Activated naive CD4-positive, alpha-beta T cell treated with Interleukin-2 at 50 U/mL for 16 hours (primary cell): Measurements from ENCODE around the gene PPT2.
A peak's percentile ranks its signal among the peaks of the same experiment; 100 is the strongest.
"Not testable (repeated sequence)": the region's sequence is repeated elsewhere in the genome, so short reads cannot be mapped to it uniquely, and the experiment has no call there.

Source experiments
- DNase-seq: peaks from one replicate; pipeline ENCODE4 v3.0.0-alpha.2; 2020

The PPT2 gene

DNA sequence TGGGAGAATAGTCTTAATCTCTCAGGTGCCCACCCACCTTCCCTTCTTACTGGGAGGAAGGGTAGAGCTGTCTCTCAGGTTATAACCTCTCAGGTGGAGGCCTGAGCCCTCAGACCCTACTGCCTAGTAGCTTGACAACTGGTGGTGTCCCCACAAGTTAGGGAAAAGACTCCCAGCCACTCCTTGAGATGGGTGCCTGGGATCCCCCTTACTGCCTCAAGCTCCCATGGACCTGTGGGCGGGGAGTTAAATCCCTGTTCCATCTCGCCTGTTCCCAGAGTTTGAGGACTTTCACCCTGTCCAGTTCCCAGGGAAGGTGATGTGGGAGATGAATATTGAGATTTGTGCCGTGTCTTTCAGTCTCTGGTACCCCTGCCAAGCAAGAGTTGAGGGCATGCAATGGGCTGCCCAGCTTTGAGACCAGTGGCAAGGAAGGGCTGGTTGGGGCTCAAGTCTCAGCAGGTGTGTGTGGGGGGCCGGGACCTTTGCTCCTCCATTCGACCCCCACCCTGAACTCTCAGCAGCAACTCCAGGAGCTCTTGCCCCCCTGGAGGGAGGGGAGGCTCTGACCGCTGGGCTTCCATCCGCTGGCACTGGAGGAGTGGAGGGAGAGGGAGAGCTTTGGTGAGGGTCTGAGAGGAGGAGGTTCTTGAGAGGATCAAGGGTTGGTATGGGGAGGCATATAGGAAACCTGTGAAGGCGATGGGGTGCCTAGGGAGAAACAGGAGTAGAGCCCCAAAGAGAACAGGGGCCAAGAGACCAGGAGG, 37.2 kb downstream of the PPT2 start:
- no peak for DNase-seq

DNA sequence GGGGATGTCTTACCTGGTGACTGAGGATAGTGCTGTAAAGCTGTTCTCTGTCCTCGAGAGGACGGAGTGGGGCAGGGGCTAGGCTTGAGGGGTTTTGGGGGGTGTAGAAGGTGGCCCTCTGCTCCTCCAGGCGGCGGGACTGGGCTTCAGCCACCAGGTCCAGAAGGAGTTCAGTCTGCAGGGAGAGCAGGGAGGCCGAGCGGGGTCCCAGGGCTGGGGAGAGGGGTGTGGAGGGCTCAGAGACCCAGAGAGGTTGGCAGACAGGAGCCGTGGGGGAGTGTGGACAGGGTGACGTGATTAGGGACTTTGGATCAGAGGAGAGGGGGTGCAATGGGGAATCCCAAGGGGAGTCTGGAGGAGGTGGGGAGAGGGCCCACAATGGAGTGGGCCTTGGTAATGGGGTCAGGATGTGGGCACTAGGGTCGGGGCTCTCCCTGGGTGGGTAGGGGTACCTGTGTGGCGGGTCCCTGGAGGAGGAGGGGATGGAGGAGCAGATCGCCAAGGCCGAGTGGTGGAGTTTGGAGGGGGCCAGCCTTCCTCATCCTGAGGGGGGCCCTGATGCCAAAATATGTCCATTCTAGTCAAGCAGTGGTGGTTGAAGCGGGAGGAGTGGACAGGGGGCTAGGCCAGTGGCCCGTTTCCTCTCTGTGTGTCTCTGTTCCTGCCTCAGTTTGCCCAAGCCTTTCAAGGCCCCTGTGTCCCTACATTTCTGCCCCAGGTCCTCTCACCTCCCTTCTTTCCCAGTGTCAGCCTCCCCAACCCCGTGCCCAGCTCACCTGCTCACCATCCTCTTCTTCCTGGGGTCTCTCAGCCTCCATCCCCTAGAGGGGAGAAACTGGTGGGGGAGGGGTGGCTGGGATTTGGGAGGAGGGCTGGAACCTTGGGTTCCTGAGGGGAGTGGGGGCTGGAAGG, 38.0 kb downstream of the PPT2 start:
- peak; percentile 22 for DNase-seq

DNA sequence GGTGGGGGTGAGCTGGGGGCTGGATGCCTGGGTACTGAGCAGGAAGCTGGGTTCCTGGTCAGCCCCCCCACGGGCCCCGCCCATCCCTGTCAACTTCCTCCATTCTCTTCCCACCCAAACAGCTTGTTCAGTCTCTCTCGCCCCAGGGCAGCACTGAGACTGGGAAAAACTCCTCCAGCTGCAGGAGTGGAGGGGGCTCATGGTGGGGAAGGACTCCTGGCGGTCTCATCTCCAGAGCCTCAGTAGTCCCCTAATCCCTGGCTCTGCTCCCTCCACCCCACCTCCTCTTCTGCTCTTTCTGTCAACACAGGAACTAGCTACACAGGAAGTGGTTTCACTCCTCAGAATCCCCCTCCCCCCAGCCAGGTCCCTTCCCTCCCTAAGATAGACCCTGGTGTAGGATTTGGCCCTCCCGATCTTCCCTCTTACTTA, 38.7 kb downstream of the PPT2 start, which contains the start of gene GPSM3:
Gene GPSM3 (minus strand): TSS at position 36 of the 432 bp plus-strand sequence. CDS start 130 bp downstream, outside the sequence.
- peak; percentile 47 for DNase-seq

DNA sequence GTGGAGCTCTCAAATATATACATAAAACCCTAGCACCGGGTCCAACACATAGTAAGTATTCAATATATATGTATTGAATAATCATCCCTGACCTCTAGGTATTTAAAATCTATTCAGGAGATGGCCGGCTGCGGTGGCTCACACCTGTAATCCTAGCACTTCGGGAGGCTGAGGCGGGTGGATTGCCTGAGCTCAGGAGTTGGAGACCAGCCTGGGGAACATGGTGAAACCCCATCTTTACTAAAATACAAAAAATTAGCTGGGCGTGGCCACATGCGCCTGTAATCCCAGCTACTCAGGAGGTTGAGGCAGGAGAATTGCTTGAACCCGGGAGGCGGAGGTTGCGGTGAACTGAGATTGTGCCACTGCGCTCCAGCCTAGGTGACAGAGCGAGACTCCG, 39.2 kb downstream of the PPT2 start:
- DNase-seq, result not testable (repeated sequence)

DNA sequence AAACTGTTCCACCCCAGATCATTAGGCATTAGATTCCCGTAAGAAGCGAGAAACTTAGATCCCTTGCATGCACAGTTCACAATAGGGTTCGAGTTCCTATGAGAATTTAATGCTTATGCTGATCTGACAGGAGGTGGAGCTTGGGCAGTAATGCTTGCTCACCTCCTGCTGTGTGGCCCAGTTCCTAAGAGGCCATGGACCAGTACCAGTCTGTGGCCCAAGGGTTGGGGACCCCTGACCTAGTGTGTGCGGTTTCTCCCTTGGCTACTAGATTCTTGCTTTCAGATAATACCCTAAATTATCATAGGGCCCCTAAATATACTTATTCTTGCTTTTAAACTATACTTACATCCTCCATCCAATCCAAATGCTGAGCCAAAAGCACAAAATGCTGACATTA, 40.4 kb downstream of the PPT2 start:
- DNase-seq, result no peak

DNA sequence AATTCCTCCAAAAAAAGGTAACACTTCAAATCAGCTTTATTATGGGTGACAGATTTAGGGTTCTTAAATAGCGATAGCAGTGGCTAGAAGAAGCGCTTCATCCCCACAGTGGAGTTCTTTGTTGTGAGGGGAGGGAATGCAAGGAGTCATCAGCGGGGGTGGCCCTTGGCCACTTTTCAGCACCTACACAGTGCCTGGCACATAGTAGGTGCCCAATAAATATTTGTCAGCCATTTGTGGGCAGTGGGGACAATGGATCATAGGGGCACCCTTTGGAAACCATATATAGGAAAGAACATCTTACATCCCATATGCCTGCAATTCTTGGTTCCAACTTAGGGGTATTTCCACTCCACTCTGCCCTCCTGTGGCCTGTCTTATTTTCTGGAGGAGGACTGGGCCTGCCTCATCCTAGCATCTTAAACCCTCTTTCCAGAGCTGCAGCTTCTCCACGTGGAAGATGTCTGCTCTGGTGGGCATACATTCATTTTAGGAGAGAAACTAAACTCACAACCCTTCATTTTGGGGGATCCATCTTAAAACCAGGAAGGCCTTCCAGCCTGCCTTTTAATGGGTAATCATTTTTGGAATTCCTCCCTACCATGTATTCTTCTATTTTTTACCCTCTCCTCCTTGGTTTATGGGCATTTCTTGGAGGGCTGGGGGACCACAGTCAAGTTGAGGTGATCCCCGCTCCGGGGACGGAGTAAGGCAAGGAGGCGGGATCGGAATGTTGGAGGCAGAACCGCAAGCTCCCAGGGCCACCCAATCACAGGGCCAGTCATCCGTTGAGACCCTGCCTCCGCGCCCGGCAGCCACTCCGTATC, 41.1 kb downstream of the PPT2 start:
- peak; percentile 36 for DNase-seq

DNA sequence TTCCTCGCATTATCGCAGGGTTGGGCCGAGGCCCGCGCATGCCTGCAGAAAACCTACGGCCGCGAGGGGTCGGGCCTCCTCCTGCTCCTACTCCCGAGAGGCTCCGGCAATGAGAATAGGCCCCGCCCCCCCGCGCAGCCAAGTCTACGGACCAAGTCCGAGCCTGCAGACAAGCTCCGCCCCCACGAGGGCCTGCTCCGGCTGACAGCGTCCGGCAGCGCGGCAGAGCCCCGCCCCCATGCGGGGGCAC, 41.6 kb downstream of the PPT2 start:
- DNase-seq, result peak; percentile 100

DNA sequence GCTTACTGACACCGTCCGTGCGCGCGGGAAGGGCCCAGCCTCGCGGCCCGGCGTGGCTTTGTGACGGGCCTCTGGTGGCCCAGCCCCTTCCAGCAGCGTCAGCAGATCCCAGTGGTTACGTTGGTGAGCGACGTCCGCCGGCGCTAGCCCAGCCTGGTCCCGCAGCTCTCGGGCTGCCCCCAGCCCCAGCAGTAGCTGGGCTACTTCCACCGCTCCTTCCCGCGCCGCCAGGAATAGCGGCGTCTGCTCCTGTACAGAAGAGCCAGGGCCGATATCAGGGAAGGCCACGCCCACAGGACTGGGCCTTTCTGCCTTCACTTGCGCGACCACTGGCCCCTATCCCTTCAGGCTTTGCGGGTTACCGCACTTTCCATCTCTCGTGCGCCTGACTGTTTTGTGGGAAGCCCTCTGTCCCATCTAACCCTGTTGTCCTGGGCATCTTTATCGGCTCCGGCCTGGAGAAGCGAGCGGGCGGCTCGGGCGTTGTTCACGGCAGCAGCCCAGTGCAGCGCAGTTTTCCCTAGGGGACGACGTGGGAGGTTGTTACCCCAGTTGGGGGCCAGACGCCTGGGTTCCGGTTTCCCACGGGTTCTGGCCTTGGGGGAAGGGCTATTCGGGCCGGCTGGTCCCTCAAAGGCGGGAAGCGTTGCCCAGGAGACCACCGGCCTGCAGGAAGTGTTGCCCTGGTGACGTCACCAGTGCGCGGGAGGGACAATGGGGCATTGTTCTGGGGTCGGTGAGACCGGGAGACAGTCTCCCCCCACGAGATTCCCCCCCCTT, 42.2 kb downstream of the PPT2 start:
- peak; percentile 59 for DNase-seq

DNA sequence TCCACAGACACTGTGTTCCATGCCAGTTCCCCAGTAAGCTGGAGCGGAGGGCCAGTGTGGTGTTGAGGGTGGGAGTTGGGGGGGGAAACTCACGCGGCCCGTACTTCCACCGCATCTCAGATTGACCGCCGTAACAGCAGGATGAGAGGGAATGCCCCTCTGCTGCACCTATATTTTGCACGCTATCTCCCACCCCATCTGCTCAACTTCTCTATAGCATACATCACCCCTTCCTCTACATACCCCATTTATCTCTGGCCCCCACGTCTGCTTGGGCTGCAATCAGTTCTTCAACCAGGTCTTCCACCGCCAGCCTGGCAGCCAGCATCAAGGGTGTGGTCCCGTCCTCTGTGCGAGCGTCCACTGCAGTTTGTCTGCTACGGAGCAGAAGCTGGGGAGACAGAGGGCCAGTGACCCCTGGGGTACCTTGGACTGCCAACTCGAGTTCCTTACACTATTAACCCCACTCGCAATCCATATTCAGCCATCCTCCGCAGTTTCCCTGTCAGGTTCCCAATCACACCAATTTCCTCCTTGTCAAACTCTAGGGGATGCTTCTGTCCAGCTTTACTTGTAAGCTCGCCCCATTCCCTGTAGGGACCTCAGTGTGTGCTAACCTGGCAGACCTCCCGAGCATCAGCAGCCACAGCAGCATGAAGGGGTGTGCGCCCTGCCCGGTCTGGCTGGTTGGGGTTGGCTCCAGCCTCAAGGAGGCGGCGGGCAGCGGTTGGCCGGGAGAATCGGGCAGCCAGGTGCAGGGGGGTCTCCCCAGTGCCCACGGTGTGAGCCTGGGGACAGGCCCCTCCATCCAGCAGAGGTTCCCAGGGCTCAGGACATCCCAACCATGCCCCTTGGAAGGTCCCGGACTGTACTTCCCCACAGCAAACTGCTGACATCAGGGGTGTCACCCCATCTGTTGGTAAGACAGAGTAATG, 43.0 kb downstream of the PPT2 start:
- DNase-seq, result no peak

DNA sequence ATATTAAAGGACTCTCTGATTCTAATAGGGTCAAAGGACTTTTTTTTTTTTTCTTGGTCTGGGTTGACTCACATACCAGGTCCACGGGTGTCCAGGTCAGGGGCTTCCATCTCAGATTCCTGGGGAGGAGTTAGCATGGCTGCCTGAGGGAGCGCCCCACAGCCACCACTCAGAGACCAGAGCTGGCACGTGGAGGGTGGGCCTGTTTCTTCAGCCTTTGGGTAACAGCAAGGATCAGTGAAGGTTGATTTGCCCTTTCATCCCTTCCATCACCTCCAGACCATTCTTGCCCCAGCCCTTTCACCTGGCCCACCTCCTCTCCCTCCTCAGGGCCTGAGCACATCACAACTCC, 44.4 kb downstream of the PPT2 start:
- DNase-seq, result no peak

DNA sequence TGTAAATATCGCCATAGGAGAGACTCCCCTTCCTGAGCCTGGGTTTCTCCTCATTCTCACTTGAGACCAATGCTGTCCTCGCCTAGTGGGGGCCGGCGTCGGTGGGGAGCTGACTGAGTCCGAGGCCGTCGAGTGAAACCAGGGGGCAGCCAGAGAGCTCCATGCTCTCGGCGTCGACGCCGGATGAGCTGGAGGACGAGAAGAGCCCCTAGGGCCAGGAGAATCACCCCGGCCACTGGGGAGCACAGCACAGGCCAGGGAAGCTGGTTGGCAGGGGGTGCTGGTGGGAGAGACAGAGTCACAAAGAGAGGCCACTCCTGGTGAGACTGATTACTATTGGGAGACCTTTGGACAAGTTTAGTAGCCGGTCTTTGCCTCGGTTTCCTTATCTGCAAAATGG, 44.9 kb downstream of the PPT2 start:
- DNase-seq, result no peak

DNA sequence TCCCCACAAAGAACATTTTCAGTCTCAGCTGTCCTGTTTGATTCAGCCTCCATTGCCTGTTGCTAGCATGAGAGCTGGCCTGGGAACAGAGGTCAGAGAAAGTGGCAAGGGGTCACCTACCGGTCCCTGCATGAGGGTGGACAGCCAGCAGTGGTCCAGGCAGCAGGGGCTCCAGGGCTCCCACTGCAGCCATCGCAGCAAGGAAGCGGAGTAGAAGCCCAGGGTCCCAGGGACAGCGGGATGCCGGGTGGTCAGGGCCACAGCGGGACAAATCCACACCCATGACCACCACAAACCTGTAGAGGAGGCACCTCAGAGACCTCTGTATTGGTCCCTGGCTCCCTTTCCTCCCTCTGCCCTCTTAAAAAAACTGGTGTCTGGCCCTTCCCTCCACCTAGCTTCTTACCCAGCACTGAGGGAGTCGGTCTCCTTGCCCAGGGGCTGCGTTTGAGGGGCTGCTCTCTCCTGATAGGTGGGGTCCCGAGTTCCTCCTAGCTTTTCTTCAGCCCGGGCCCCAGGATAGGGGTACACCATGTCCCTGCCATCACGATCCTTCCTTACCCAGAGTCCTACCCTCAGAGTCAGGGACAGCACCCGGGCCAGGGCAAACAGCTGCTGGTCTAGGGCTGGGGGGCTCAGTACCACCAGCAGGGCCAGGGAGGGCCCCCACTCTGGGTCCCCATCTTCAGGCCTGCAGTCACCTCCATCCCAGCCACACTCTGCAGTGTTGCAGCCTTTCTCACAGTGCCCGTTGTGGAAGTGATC, 47.0 kb downstream of the PPT2 start:
- no peak for DNase-seq

DNA sequence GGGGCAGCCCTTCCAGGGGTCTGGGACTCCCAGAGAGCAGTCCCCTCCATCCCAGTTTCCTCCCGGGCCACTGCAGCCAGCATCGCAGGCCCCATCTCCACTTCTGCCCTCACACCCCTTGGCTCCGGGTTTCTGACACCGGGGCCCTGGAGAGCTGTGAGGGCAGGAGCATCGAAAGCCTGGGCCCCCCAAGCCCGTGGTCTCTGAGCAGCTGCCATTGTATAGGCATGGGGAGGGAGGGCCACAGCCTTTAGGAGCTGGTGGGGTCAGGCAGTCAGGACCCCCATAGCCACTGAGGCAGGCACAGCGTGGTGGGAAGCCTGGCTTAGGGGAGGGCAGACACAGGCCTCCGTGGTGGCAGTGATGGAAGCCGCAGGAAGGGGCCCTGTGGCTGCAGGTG, 48.2 kb downstream of the PPT2 start:
- DNase-seq, result no peak

DNA sequence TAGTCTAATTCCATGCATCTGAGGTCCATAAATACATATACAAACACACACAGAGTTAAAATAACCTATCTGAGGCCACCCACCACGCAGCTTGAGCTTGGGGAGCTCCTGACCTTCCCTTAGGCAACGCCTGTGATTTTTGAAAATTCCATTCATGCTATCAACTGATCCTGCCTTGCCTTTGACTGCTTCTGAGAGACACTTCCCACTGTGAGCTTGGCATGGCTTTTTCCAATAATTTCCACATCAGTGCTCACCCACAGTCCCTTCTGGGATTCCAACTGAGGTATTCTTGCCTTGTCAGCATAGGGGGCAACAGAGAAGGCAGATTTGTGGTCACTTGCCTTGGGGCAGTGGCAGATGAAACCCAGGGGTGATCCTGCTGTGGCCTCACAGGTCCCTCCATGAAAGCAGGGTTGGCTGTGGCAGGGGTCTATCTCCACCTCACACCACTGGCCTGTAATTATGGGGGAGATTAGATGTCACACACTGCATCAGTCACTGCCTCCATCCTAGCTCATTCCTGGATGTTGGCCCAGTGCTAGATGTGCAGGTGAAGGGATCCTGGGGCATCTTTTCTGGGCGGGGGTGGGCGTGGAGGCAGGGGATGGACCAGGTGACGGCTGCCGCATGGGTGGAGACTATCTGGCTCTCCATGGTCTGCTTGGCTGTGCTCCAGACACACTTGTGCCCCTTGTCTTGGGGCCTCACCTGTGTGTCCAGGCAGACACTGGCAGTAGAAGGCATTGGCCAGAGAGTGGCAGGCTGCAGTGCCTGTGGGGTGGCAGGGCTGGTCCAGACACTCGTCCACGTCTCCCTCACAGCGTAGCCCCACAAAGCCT, 49.7 kb downstream of the PPT2 start:
- no peak for DNase-seq

DNA sequence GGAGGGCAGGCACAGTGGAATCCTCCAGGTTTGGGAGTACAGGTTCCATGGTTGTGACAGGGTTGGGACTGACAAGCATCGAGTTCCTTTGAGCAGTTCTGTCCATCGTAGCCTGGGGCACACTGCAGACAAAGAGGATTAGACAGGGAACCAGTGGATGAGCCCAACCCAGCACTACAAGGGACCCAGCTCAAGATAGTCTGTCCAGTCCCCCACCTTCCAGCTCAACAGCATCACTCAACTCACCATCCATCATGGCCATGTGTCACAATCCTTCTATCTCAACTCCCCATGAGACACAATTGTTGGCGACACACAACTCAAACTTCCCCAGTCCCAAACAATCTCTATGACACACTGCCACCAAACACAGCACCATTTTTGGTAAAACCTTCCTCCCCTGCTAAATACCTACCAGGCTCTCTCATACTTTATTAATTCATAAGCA, 50.4 kb downstream of the PPT2 start:
- DNase-seq, result no peak

DNA sequence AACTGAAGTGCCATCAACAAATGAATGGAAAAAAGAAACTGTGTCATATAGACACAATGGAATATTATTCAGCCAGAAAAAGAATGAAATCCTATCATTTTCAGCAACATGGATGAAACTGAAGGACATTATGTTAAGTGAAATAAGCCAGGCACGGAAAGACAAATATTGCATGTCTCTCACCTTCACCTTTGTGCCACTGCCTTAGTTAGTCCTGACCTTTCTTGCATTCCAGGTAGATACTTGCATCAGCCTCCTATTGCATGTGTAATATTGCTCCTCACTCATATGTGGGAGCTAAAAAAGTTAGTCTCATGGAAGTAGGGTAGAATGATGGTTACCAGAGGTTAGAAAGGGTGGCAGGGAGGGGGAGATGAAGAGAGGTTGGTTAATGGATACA, 55.1 kb downstream of the PPT2 start:
- DNase-seq, result no peak

DNA sequence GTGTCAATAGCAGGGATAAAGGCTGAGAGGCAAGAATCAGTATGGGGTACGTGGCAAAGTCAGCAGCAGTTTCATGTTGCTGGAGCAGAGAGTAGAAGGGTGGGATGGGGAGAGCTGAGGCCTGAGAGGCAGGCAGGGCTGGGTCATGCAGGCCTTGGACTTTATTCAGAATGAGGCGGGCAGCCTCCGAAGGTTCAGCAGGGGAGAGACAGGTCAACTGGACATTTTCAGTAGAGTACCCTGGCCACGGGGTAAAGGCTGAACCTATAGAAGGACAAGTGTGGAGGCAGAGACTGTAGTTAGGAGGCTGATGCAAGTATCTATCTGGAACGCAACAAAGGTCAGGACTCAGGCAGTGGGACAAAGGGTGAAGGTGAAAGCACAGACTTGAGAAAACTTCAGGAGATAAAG, 56.3 kb downstream of the PPT2 start:
- no peak for DNase-seq

DNA sequence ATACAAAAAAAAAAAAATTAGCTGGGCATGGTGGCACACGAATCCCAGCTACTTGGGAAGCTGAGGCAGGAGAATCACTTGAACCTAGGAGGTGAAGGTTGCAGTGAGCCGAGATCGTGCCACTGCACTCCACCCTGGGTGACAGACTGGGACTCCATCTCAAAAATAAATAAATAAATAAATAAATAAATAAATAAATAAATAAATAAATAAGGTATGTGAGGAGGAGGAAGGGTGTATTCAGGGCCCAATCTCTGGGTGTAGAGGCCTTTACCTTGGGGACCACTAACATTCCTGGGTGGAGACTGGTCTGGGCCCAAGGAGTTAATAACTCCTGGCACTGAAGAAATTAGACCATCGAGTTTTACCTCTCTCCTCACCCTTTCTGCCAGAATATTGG, 57.5 kb downstream of the PPT2 start:
- DNase-seq, result not testable (repeated sequence)

DNA sequence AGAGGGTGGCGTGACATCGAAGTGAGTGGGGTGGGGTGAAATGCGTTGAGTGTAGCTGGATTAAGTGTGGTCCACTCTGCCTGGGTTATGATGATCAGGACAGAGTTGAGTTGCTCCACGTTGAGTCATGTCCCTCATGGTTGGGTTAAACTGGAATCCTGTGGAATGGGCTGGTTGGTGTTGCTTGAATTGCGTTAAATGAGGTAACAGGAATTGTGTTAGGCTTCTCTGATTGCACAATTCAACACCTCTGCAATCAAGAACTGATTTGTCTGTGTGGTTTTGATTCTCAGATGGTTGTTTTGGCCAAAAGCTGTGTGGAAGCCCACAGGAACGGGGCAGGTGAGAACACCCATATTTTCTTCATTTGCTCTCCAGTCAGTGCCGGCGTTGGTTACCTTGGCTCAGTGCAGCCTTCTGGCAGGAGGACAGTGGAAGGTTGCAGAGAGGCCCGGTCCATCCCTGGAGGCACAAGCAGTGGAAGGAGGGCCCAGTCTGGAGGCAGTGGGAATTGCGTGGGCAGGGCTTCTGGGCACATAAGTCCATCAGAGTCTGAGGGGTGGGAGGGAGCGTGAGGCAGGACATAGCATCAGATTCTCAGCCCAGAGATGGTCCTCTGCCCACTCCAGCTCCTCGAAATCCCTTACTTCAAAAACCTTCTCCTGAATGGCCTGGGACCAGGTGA, 58.3 kb downstream of the PPT2 start:
- no peak for DNase-seq
